Hepatocyte (in vitro differentiated cells): Measurements from ENCODE around the gene UNKL. TPM values are rescaled to one million over a fixed set of nuclear protein-coding genes. Genes with fewer than 3 reads are reported as not detected.

Experiments used
- DNase-seq: peaks from one replicate; pipeline ENCODE4 v3.0.0-alpha.2; 2016; ENCODE audit warnings: low spot score
- H2AFZ ChIP-seq: fragments of 200-600 bp; sonication (generic); 2 replicates; pipeline ENCODE4 v1.6.0; 2016; ENCODE audit warnings: antibody characterized with exemption, mild to moderate bottlenecking
- H3K27ac ChIP-seq: fragments of 200-600 bp; sonication (generic); 2 replicates; pipeline ENCODE4 v1.5.1; 2016; ENCODE audit warnings: mild to moderate bottlenecking
- H3K27me3 ChIP-seq: fragments of 200-600 bp; sonication (generic); 2 replicates; pipeline ENCODE4 v1.6.1; 2016
- H3K36me3 ChIP-seq: fragments of 200-600 bp; sonication (generic); replicated peaks from 2 replicates; pipeline ENCODE4 v1.5.1; 2016; ENCODE audit warnings: low read depth; ENCODE audit not compliant: insufficient read depth
- H3K4me1 ChIP-seq: fragments of 200-600 bp; sonication (generic); 2 replicates; pipeline ENCODE4 v1.5.1; 2016; ENCODE audit warnings: mild to moderate bottlenecking, moderate library complexity; ENCODE audit not compliant: insufficient read depth
- H3K4me2 ChIP-seq: fragments of 200-600 bp; sonication (generic); 2 replicates; pipeline ENCODE4 v1.6.0; 2016
- H3K4me3 ChIP-seq: fragments of 200-600 bp; sonication (generic); 2 replicates; pipeline ENCODE4 v1.5.1; 2016; ENCODE audit warnings: mild to moderate bottlenecking
- H3K79me2 ChIP-seq: fragments of 200-600 bp; sonication (generic); 2 replicates; pipeline ENCODE4 v1.6.0; 2017; ENCODE audit warnings: mild to moderate bottlenecking
- H3K9me2 ChIP-seq: fragments of 200-600 bp; sonication (generic); replicated peaks from 2 replicates; pipeline ENCODE4 v1.6.0; 2017; ENCODE audit warnings: mild to moderate bottlenecking; ENCODE audit not compliant: insufficient read depth
- H3K9me3 ChIP-seq: fragments of 200-600 bp; sonication (generic); 2 replicates; pipeline ENCODE4 v1.5.1; 2016; ENCODE audit warnings: low read depth, mild to moderate bottlenecking
- H4K20me1 ChIP-seq: fragments of 200-600 bp; sonication (generic); 2 replicates; pipeline ENCODE4 v1.6.0; 2016; ENCODE audit warnings: mild to moderate bottlenecking; ENCODE audit not compliant: insufficient read depth, poor library complexity, severe bottlenecking
- CTCF ChIP-seq: fragments of 200-600 bp; sonication (generic); IDR thresholded peaks from 2 replicates; pipeline ENCODE4 v1.5.1; 2016; ENCODE audit warnings: antibody characterized with exemption, mild to moderate bottlenecking; ENCODE audit not compliant: poor library complexity
- EZH2 ChIP-seq: fragments of 200-600 bp; sonication (generic); IDR thresholded peaks from 2 replicates; pipeline ENCODE4 v1.6.1; 2016; ENCODE audit warnings: antibody characterized with exemption, mild to moderate bottlenecking, borderline replicate concordance
- EZH2phosphoT487 ChIP-seq: fragments of 200-600 bp; sonication (generic); IDR thresholded peaks from one replicate; pipeline ENCODE4 v1.6.1; 2018; ENCODE audit warnings: antibody characterized with exemption, mild to moderate bottlenecking, low read depth, moderate library complexity; ENCODE audit not compliant: unreplicated experiment, severe bottlenecking
- WGBS: methylation state at CpG from one replicate; pipeline ENCODE4 v1.1.6; 2016; ENCODE audit warnings: low lambda C conversion rate; ENCODE audit errors: missing lambda C conversion rate; 5-methylcytosine and 5-hydroxymethylcytosine counted together
- polyA plus RNA-seq: library from polyadenylated mRNA; unstranded; fragments of >200 nt; fragmentation: Nextera tagmentation; extraction: Ambion mirVana; gene quantifications from 2 replicates; pipeline ENCODE4 v1.2.1, GENCODE V29; 2016
- total RNA-seq: library from RNA; depleted of rRNA; stranded (reverse); fragments of >200 nt; gene quantifications from 2 replicates; pipeline ENCODE4 v1.2.3, GENCODE V29; 2014

Gene UNKL
- total and polyA plus RNA-seq, 2 experiments from 2014 or later, result 8.5 to 10.3 TPM

- Histone ChIP-seq H3K4me2 (no peak overlapping the region), H3K4me3 (no peak overlapping the region), H4K20me1 (no peaks in the 10 kb centered on the region), H2AFZ (no peak overlapping the region), H3K27me3 (no peaks in the 10 kb centered on the region), H3K9me2 (no peaks in the 10 kb centered on the region), H3K36me3 (no peaks in the 10 kb centered on the region), H3K27ac (no peak overlapping the region), H3K9me3 (no peaks in the 10 kb centered on the region), H3K4me1 (peaks cover 10% of the 10 kb centered on the region), H3K79me2 (peaks cover 36% of the 10 kb centered on the region)
- no peak for DNase-seq
- WGBS, result 94% methylated on average over 2 of the region's 2 CpGs
- TF ChIP-seq EZH2 (no peak), CTCF (no peak), EZH2phosphoT487 (no peak)
These were observed 1.7 kb downstream of the UNKL start for GRCh38 chr16:1412847-1413246.

DNA sequence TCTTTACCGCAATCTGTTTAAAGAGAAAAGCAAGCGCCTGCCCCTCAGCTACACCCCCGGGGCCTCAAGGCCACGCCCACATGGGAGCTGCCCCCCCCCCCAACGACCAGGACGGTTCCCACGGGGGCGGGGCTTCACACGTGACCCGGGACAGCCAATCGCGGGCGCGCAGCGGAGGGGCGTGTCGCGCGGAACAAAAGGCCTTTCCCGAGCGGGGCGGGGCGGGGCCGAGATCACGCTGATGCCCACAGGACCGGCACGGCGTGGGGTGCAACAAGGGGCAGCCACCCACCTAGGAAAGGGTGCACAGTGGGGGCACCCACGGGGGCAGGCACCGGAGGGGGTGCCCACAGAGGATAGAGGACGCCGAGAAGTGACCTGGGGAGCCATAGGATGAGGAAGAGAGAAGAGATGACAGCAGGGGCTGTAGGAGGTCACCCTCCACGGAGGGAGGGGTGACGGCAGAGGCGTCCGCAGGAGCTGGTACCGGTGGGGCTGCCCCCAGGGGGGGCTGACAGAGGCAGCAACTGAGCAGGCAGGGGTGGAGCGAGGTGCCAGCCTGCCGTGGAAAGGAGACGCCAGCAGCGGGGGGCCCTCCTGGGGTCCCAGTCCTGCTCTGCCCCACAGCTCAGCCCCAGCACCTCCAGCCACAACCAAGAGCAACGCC lies 6.2 kb downstream of the UNKL start:
- no peaks in the 10 kb centered on the region for H3K36me3 ChIP-seq

GRCh38 chr16:1407753-1408152 lies 6.8 kb downstream of the UNKL start:
- no peaks in the 10 kb centered on the region for H3K27me3 ChIP-seq
- no peak for DNase-seq
- TF ChIP-seq CTCF (no peak), EZH2 (no peak), EZH2phosphoT487 (no peak)
- no peaks in the 10 kb centered on the region for H3K36me3 ChIP-seq
- peaks cover 46% of the 10 kb centered on the region for H3K79me2 ChIP-seq
- H4K20me1 ChIP-seq, result peaks cover 3% of the 10 kb centered on the region
- peaks cover 7% of the 10 kb centered on the region for H3K4me1 ChIP-seq
- H3K4me3 ChIP-seq, result no peak overlapping the region
- peak overlapping the region; percentile 91 for H3K4me2 ChIP-seq
- 47% methylated on average over 11 of the region's 11 CpGs for WGBS
- H3K9me2 ChIP-seq, result no peaks in the 10 kb centered on the region
- no peak overlapping the region for H3K27ac ChIP-seq
- no peaks in the 10 kb centered on the region for H3K9me3 ChIP-seq
- H2AFZ ChIP-seq, result no peak overlapping the region

More for the DNA sequence above, 6.2 kb downstream of the UNKL start:
- Histone ChIP-seq H3K27me3 (no peaks in the 10 kb centered on the region), H3K4me3 (peak overlapping the region; percentile 62), H3K4me1 (peaks cover 7% of the 10 kb centered on the region), H2AFZ (peak overlapping the region; percentile 50), H3K27ac (peak overlapping the region; percentile 20), H3K79me2 (peaks cover 47% of the 10 kb centered on the region), H3K4me2 (peak overlapping the region; percentile 91), H4K20me1 (peaks cover 3% of the 10 kb centered on the region), H3K9me3 (no peaks in the 10 kb centered on the region), H3K9me2 (no peaks in the 10 kb centered on the region)
- peak; percentile 97 for DNase-seq
- TF ChIP-seq EZH2 (no peak), CTCF (no peak), EZH2phosphoT487 (no peak)
- 4% methylated on average over 30 of the region's 42 CpGs for WGBS
